ENCODE data around the gene MMP24OS.
A peak's percentile ranks its signal among the peaks of the same experiment; 100 is the strongest.

Gene MMP24OS

DNA sequence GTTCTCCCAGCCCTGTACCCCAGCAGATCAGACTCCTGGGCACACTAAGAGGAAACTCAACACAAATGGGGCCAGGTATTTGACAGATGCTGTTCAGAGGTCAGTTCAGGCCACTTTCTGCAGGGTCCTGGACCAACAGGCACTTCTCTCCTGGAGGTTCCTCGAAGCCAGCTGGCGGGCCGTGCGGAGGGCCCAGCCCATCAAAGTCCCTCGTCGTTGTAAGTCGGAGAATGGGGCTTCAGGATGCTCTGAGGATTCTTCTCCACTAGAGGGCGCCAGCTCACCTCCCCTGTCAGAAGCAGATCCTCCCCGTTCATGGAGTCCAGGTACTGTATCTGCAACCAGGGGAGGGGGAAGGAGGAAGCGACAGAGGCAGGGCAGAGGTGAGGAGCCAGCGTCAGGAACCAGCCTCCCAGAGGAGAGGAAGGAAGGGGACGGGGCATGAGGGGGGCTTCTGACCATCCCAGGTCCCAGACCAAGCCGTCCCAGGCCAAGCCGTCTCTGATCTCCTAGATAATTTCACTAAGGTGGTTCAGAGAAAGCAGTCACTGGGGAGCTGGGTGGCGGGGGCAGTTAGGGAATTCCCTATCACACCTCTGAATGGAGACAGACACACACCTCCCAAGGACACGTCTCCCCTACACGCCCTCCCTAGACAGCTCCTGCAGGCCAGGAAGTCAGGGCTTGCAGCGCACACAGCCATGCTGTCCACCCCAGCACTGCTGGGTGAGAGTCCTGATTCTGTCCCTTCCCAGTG is 26.0 kb upstream of the MMP24OS start:
- Histone ChIP-seq H3K4me3 (IDR thresholded peaks at IDR 0.05; ENCODE audit: insufficient read depth, low read depth, low read length) (no peak overlapping the region), H3K79me2 (ENCODE audit: insufficient read depth, low read depth) (no peaks in the 10 kb centered on the region), H2AFZ (ENCODE audit: low read depth) (no peak overlapping the region; the same call in 1 of the 2 replicates), H3K36me3 (ENCODE audit: insufficient read depth) (no peaks in the 10 kb centered on the region), H3K27me3 (ENCODE audit: insufficient read depth, low read depth) (no peaks in the 10 kb centered on the region), H4K20me1 (ENCODE audit: insufficient read depth) (no peaks in the 10 kb centered on the region), H3K4me1 (ENCODE audit: low read depth, poor library complexity, severe bottlenecking) (peaks cover 12% of the 10 kb centered on the region), H3K4me2 (no peak overlapping the region), H3K9ac (no peak overlapping the region), H3K27ac (no peak overlapping the region)
- TF ChIP-seq, protein P1, sequence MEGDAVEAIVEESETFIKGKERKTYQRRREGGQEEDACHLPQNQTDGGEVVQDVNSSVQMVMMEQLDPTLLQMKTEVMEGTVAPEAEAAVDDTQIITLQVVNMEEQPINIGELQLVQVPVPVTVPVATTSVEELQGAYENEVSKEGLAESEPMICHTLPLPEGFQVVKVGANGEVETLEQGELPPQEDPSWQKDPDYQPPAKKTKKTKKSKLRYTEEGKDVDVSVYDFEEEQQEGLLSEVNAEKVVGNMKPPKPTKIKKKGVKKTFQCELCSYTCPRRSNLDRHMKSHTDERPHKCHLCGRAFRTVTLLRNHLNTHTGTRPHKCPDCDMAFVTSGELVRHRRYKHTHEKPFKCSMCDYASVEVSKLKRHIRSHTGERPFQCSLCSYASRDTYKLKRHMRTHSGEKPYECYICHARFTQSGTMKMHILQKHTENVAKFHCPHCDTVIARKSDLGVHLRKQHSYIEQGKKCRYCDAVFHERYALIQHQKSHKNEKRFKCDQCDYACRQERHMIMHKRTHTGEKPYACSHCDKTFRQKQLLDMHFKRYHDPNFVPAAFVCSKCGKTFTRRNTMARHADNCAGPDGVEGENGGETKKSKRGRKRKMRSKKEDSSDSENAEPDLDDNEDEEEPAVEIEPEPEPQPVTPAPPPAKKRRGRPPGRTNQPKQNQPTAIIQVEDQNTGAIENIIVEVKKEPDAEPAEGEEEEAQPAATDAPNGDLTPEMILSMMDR (conservative IDR thresholded peaks at IDR 0.05; ENCODE audit: low read depth, low read length): peak; percentile 96

DNA sequence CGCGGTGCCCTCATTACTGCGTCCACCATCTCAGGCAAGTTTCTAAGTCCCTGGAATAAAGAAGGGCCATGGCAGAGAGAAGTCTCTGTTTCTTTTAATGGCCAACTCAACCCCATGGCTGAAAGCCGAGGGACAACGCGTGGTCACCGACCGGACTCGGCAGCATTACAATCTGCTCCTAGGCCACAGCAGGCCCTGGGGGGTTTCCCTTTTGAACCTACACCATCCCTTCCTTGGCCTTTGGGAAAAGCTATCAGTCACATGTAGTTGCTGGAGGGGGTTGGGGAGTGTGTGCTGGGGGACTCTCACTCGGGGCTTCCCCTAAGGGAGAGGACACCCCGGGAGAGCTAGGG is 25.4 kb upstream of the MMP24OS start:
- H3K4me2 ChIP-seq: no peak overlapping the region
- H3K4me3 ChIP-seq (IDR thresholded peaks at IDR 0.05; ENCODE audit: insufficient read depth, low read depth, low read length): no peak overlapping the region
- H3K36me3 ChIP-seq (ENCODE audit: insufficient read depth): no peaks in the 10 kb centered on the region
- no peaks in the 10 kb centered on the region for H3K27me3 ChIP-seq (ENCODE audit: insufficient read depth, low read depth)
- no peak overlapping the region for H2AFZ ChIP-seq (ENCODE audit: low read depth)
- no peaks in the 10 kb centered on the region for H3K79me2 ChIP-seq (ENCODE audit: insufficient read depth, low read depth)
- no peaks in the 10 kb centered on the region for H4K20me1 ChIP-seq (ENCODE audit: insufficient read depth)
- H3K4me1 ChIP-seq (ENCODE audit: low read depth, poor library complexity, severe bottlenecking): peaks cover 12% of the 10 kb centered on the region
- TF ChIP-seq, protein P1 (conservative IDR thresholded peaks at IDR 0.05; ENCODE audit: low read depth, low read length): no peak
- H3K27ac ChIP-seq: no peak overlapping the region
- H3K9ac ChIP-seq: no peak overlapping the region

DNA sequence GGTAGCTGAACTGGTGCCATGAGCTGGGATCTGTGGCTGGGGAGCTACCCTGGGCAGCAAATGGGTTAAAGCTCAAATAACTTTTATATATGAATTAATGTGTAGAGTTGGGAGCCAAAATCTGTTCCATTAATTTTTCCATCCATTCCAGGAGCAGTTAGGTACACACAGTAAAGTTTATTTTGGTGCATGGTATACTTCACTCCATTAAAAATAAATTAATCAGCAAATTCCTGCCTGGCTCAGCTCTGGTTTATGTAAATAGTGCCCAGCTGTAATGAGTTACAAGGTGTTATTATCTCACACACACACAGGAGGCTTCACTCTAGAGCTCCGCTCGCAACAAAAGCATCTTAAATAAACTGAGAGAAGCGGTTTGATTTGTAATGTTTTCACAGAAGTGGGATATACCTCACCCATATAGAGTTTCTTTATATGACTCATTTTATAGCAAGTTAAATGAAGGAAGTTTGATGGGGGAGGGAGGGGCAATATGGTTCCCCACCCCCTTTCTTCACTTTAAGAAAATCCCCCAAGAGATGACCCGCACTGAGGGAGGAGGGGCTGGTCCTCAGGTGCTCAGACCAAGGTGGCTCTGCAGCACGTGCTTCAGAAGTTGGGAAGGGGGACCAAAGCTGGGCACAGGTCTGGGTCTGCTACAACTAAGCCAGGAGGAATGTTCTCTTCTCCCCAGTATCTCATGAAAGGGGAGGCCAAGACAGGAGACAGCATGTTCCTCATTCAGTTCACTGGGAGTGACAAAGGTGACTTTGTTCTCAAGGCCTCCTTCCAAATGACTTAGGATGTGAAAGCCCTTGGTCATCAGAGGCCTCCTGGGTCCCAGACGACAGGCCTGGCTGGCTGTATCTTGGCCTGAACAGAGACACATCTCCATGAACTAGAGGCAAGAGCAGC is 24.8 kb upstream of the MMP24OS start:
- Histone ChIP-seq H3K27me3 (ENCODE audit: insufficient read depth, low read depth) (no peaks in the 10 kb centered on the region), H3K36me3 (ENCODE audit: insufficient read depth) (no peaks in the 10 kb centered on the region), H3K4me1 (ENCODE audit: low read depth, poor library complexity, severe bottlenecking) (peaks cover 12% of the 10 kb centered on the region), H3K9ac (no peak overlapping the region), H3K4me2 (no peak overlapping the region), H4K20me1 (ENCODE audit: insufficient read depth) (no peaks in the 10 kb centered on the region), H3K79me2 (ENCODE audit: insufficient read depth, low read depth) (no peaks in the 10 kb centered on the region), H3K27ac (no peak overlapping the region), H2AFZ (ENCODE audit: low read depth) (no peak overlapping the region), H3K4me3 (IDR thresholded peaks at IDR 0.05; ENCODE audit: insufficient read depth, low read depth, low read length) (no peak overlapping the region)
- TF ChIP-seq, protein P1 (conservative IDR thresholded peaks at IDR 0.05; ENCODE audit: low read depth, low read length): no peak

GRCh38 chr20:35301426-35301825 is 23.5 kb upstream of the MMP24OS start:
- TF ChIP-seq, protein P1 (conservative IDR thresholded peaks at IDR 0.05; ENCODE audit: low read depth, low read length): no peak
- H3K9ac ChIP-seq: no peak overlapping the region
- peaks cover 12% of the 10 kb centered on the region for H3K4me1 ChIP-seq (ENCODE audit: low read depth, poor library complexity, severe bottlenecking)
- H3K27me3 ChIP-seq (ENCODE audit: insufficient read depth, low read depth): no peaks in the 10 kb centered on the region
- H3K36me3 ChIP-seq (ENCODE audit: insufficient read depth): no peaks in the 10 kb centered on the region
- no peak overlapping the region for H3K4me3 ChIP-seq (IDR thresholded peaks at IDR 0.05; ENCODE audit: insufficient read depth, low read depth, low read length)
- H3K27ac ChIP-seq: no peak overlapping the region
- H2AFZ ChIP-seq (ENCODE audit: low read depth): no peak overlapping the region
- no peaks in the 10 kb centered on the region for H3K79me2 ChIP-seq (ENCODE audit: insufficient read depth, low read depth)
- H4K20me1 ChIP-seq (ENCODE audit: insufficient read depth): no peaks in the 10 kb centered on the region
- H3K4me2 ChIP-seq: no peak overlapping the region

All from KMS-11 (cell line).